Glutamatergic neuron (in vitro differentiated cells): ENCODE results near the gene CDH15. TPM values are rescaled to one million over a fixed set of nuclear protein-coding genes. Genes with fewer than 3 reads are reported as not detected.

Experiments used
- DNase-seq: peaks from one replicate; pipeline ENCODE4 v3.0.0; 2022
- H3K27ac Mint-ChIP-seq: one replicate; pipeline ENCODE4 v1.8.0; 2020; ENCODE audit warnings: mild to moderate bottlenecking, mixed read lengths, inconsistent platforms; ENCODE audit not compliant: unreplicated experiment
- H3K27me3 Mint-ChIP-seq: one replicate; pipeline ENCODE4 v1.8.0; 2020; ENCODE audit warnings: mild to moderate bottlenecking, moderate library complexity, mixed read lengths, inconsistent platforms; ENCODE audit not compliant: unreplicated experiment
- H3K36me3 Mint-ChIP-seq: one replicate; pipeline ENCODE4 v1.8.0; 2020; ENCODE audit warnings: mild to moderate bottlenecking, mixed read lengths, inconsistent platforms; ENCODE audit not compliant: unreplicated experiment
- H3K4me1 Mint-ChIP-seq: one replicate; pipeline ENCODE4 v1.8.0; 2020; ENCODE audit warnings: mild to moderate bottlenecking, low read depth, mixed read lengths, inconsistent platforms; ENCODE audit not compliant: unreplicated experiment
- H3K4me3 Mint-ChIP-seq: one replicate; pipeline ENCODE4 v1.8.0; 2020; ENCODE audit warnings: mild to moderate bottlenecking, mixed read lengths, inconsistent platforms; ENCODE audit not compliant: unreplicated experiment
- H3K9me3 Mint-ChIP-seq: one replicate; pipeline ENCODE4 v1.8.0; 2020; ENCODE audit warnings: mild to moderate bottlenecking, moderate library complexity, mixed read lengths, inconsistent platforms; ENCODE audit not compliant: unreplicated experiment
- CTCF ChIP-seq: fragments of 200-600 bp; sonication (generic); IDR thresholded peaks from one replicate; pipeline ENCODE4 v1.5.0; 2021; ENCODE audit not compliant: partially characterized antibody, unreplicated experiment
- total RNA-seq: library from RNA; stranded (reverse); fragmentation: NEBNext Ultra II Directional; extraction: Animal tissue kit (Norgen Biotek cat#: 25700); gene quantifications from one replicate; pipeline ENCODE4 v1.2.1, GENCODE V29; 2021; ENCODE audit not compliant: unreplicated experiment

Gene CDH15
- total RNA-seq, 1 donor from 2014 or later: 12.6 TPM

- no peak for TF ChIP-seq CTCF
- no peaks in the 10 kb centered on the region for H3K9me3 Mint-ChIP-seq
- H3K27ac Mint-ChIP-seq: no peak overlapping the region
- DNase-seq: no peak
- peaks cover 3% of the 10 kb centered on the region for H3K27me3 Mint-ChIP-seq
- peaks cover 9% of the 10 kb centered on the region for H3K4me1 Mint-ChIP-seq
- no peak overlapping the region for H3K4me3 Mint-ChIP-seq
- H3K36me3 Mint-ChIP-seq: no peaks in the 10 kb centered on the region
These were observed 4.0 kb downstream of the CDH15 start for GRCh38 chr16:89175280-89176146.

GRCh38 chr16:89176147-89176690, 4.7 kb downstream of the CDH15 start:
- Mint-ChIP-seq H3K27ac (no peak overlapping the region), H3K4me3 (no peak overlapping the region), H3K4me1 (peaks cover 6% of the 10 kb centered on the region), H3K36me3 (no peaks in the 10 kb centered on the region), H3K27me3 (no peaks in the 10 kb centered on the region), H3K9me3 (peaks cover under 1% of the 10 kb centered on the region)
- no peak for DNase-seq
- TF ChIP-seq CTCF: no peak

- Mint-ChIP-seq H3K4me1 (peaks cover 6% of the 10 kb centered on the region), H3K27ac (no peak overlapping the region), H3K36me3 (no peaks in the 10 kb centered on the region), H3K9me3 (peaks cover 2% of the 10 kb centered on the region), H3K4me3 (no peak overlapping the region), H3K27me3 (no peaks in the 10 kb centered on the region)
- TF ChIP-seq CTCF: no peak
- DNase-seq: no peak
These were observed 5.2 kb downstream of the CDH15 start for GRCh38 chr16:89176717-89177116.

- Mint-ChIP-seq H3K4me3 (no peak overlapping the region), H3K9me3 (peaks cover 2% of the 10 kb centered on the region), H3K27ac (no peak overlapping the region), H3K4me1 (peaks cover 6% of the 10 kb centered on the region), H3K36me3 (no peaks in the 10 kb centered on the region), H3K27me3 (no peaks in the 10 kb centered on the region)
- TF ChIP-seq CTCF: no peak
- DNase-seq: no peak
These were observed 6.0 kb downstream of the CDH15 start for GRCh38 chr16:89177501-89177900.
